ENCODE results near the gene AGAP1. TPM values are rescaled to one million over a fixed set of nuclear protein-coding genes. Genes with fewer than 3 reads are reported as not detected.

Gene AGAP1
- total RNA-seq, 1 donor from 2014 or later: 43.8 TPM

DNA sequence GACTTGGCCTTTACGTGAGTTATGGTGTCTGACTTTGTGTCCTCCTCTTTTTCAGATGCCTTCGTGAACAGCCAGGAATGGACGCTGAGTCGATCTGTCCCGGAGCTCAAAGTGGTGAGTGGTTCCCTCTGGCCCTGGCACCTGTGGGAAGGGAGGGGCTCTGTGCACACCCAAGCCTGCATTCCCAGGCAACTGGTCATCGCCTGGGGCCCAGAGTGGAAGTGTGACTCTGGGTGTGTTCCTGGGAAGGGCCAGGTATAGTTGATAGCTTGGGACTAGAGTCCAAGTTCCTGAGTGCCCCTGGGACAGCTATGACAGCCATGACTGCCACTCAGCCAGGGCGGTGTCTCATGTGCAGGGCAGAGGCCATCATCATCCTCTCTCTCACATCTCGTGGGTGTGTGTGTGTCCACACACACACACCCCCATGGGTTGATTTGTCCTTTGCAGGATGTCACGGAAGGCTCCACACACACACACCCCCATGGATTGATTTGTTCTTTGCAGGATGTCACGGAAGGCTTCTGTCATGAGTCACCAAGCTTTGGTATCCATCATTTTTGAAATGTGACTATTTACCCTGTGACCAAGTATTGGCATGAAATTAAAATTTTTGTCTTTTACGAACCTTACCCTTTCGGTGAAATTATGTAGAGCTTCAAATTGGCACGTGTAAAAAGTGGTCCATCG lies 215.4 kb downstream of the AGAP1 start:
- no peaks in the 10 kb centered on the region for H3K9me3 Mint-ChIP-seq (ENCODE audit: unreplicated experiment)
- peak overlapping the region; percentile 59 for H3K27ac Mint-ChIP-seq (ENCODE audit: unreplicated experiment)
- H3K27me3 Mint-ChIP-seq (ENCODE audit: unreplicated experiment): no peaks in the 10 kb centered on the region
- H3K4me1 Mint-ChIP-seq (ENCODE audit: unreplicated experiment): peaks cover 29% of the 10 kb centered on the region
- DNase-seq (ENCODE audit: extremely low spot score, unreplicated experiment): no peak
- H3K4me3 Mint-ChIP-seq (ENCODE audit: unreplicated experiment): no peak overlapping the region
- peaks cover 8% of the 10 kb centered on the region for H3K36me3 Mint-ChIP-seq (ENCODE audit: unreplicated experiment)
- no peak for TF ChIP-seq CTCF (IDR thresholded peaks at IDR 0.05)

- Mint-ChIP-seq H3K27ac (ENCODE audit: unreplicated experiment) (peak overlapping the region; percentile 50), H3K4me1 (ENCODE audit: unreplicated experiment) (peaks cover 29% of the 10 kb centered on the region), H3K9me3 (ENCODE audit: unreplicated experiment) (no peaks in the 10 kb centered on the region), H3K27me3 (ENCODE audit: unreplicated experiment) (no peaks in the 10 kb centered on the region), H3K4me3 (ENCODE audit: unreplicated experiment) (no peak overlapping the region), H3K36me3 (ENCODE audit: unreplicated experiment) (peaks cover 8% of the 10 kb centered on the region)
- TF ChIP-seq CTCF (IDR thresholded peaks at IDR 0.05): no peak
- DNase-seq (ENCODE audit: extremely low spot score, unreplicated experiment): no peak
Observed at GRCh38 chr2:235709969-235710879, 216.4 kb downstream of the AGAP1 start.

DNA sequence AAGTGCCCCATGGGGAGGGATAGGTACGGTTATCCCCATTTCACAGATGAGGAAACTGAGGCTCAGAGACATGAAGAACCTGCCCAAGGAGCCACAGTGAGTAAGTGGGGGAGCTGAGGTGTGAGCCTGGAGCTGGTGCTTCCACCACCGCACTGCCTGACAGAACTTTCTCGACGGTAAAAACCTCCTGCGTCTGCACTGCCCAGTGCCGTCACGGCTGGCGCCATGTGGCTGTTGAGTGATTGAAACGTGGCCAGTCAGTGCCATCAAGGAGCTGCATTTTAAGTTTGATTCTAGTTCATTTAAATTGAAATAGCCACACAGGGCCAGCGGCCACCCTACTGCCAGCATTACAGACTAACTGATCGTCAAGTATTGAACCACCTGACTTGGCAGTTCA lies 217.1 kb downstream of the AGAP1 start:
- Mint-ChIP-seq H3K4me1 (ENCODE audit: unreplicated experiment) (peaks cover 28% of the 10 kb centered on the region), H3K27ac (ENCODE audit: unreplicated experiment) (no peak overlapping the region), H3K4me3 (ENCODE audit: unreplicated experiment) (no peak overlapping the region)

GRCh38 chr2:235711527-235711926 lies 217.7 kb downstream of the AGAP1 start:
- Mint-ChIP-seq H3K27me3 (ENCODE audit: unreplicated experiment) (no peaks in the 10 kb centered on the region), H3K27ac (ENCODE audit: unreplicated experiment) (no peak overlapping the region), H3K36me3 (ENCODE audit: unreplicated experiment) (peaks cover 8% of the 10 kb centered on the region), H3K4me1 (ENCODE audit: unreplicated experiment) (peaks cover 26% of the 10 kb centered on the region), H3K9me3 (ENCODE audit: unreplicated experiment) (no peaks in the 10 kb centered on the region), H3K4me3 (ENCODE audit: unreplicated experiment) (no peak overlapping the region)
- TF ChIP-seq CTCF (IDR thresholded peaks at IDR 0.05): no peak
- DNase-seq (ENCODE audit: extremely low spot score, unreplicated experiment): no peak

More for the DNA sequence above, 217.1 kb downstream of the AGAP1 start:
- no peak for DNase-seq (ENCODE audit: extremely low spot score, unreplicated experiment)
- peaks cover 8% of the 10 kb centered on the region for H3K36me3 Mint-ChIP-seq (ENCODE audit: unreplicated experiment)
- no peaks in the 10 kb centered on the region for H3K9me3 Mint-ChIP-seq (ENCODE audit: unreplicated experiment)
- no peaks in the 10 kb centered on the region for H3K27me3 Mint-ChIP-seq (ENCODE audit: unreplicated experiment)
- no peak for TF ChIP-seq CTCF (IDR thresholded peaks at IDR 0.05)

DNA sequence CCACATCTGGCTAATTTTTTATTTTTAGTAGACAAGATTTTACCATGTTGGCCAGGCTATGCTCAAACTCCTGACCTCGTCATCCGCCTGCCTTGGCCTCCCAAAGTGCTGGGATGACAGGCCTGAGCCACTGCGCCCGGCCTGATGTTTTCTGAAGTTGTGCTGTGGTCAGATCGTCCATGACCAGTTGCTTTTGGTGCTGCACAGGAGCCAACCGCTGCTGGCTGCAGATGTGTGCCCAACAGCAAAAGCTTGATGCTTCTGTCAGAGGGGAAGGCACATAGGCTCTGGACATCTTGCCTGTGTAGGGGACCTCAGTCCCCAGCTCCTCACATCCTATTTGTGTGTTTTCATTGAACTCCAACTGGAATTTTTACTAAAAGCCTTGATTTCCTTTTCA lies 218.3 kb downstream of the AGAP1 start:
- TF ChIP-seq CTCF (IDR thresholded peaks at IDR 0.05): no peak
- DNase-seq (ENCODE audit: extremely low spot score, unreplicated experiment): no peak
- Mint-ChIP-seq H3K9me3 (ENCODE audit: unreplicated experiment) (no peaks in the 10 kb centered on the region), H3K4me3 (ENCODE audit: unreplicated experiment) (no peak overlapping the region), H3K36me3 (ENCODE audit: unreplicated experiment) (peaks cover 8% of the 10 kb centered on the region), H3K27me3 (ENCODE audit: unreplicated experiment) (no peaks in the 10 kb centered on the region), H3K4me1 (ENCODE audit: unreplicated experiment) (peaks cover 24% of the 10 kb centered on the region), H3K27ac (ENCODE audit: unreplicated experiment) (no peak overlapping the region)

Measured in osteocyte (in vitro differentiated cells).